Gastrocnemius medialis (tissue), 4 donors: ENCODE results near the gene AMZ1. TPM values are rescaled to one million over a fixed set of nuclear protein-coding genes. Genes with fewer than 3 reads are reported as not detected.
"Not testable (repeated sequence)": the region's sequence is repeated elsewhere in the genome, so short reads cannot be mapped to it uniquely, and the experiment has no call there.

Source experiments
- ATAC-seq, 2 donors: fragments of 150-250 bp; one replicate each; pipeline ENCODE4 v1.9.1; 2016
- DNase-seq, 2 donors: peaks; one replicate each; pipeline ENCODE4 v3.0.0-alpha.2; 2019
- H3K27ac ChIP-seq, 4 donors: fragments of 200-600 bp; sonication (generic); 1 replicate in 1 of 4; 2 replicates in 3 of 4; pipeline ENCODE4 v1.5.1; 2016 to 2018; ENCODE audit warnings: mild to moderate bottlenecking in 2 of 4, moderate library complexity in 1 of 4
- H3K27me3 ChIP-seq, 3 donors: fragments of 200-600 bp; sonication (generic) in 2 of 3; 1 replicate in 1 of 3; 2 replicates in 2 of 3; pipeline versions ENCODE4 v1.5.1 to v1.6.0; 2016 to 2019; ENCODE audit warnings: mild to moderate bottlenecking in 1 of 3, moderate library complexity in 1 of 3
- H3K36me3 ChIP-seq, 2 donors: fragments of 200-600 bp; sonication (generic) in 1 of 2; one replicate each; pipeline ENCODE4 v1.5.1; 2017 to 2018
- H3K4me1 ChIP-seq, 2 donors: fragments of 200-600 bp; sonication (generic) in 1 of 2; one replicate each; pipeline ENCODE4 v1.5.1; 2016 to 2017; ENCODE audit warnings: mild to moderate bottlenecking in 2 of 2
- H3K4me3 ChIP-seq, 4 donors: fragments of 200-600 bp; sonication (generic) in 3 of 4; 1 replicate in 1 of 4; 2 replicates in 3 of 4; pipeline ENCODE4 v1.5.1; 2016 to 2019; ENCODE audit warnings: mild to moderate bottlenecking in 2 of 4
- H3K9me3 ChIP-seq, 3 donors: fragments of 200-600 bp; sonication (generic) in 2 of 3; 1 replicate in 1 of 3; 2 replicates in 2 of 3; pipeline ENCODE4 v1.5.1; 2016 to 2019
- CTCF ChIP-seq, 5 experiments: fragments of 450-650 bp in 3 of 5; fragments of 200-600 bp in 2 of 5; sonication (generic) in 2 of 5; IDR thresholded peaks in 4 of 5; conservative IDR thresholded peaks in 1 of 5; 1 replicate in 4 of 5; 2 replicates in 1 of 5; pipeline ENCODE4 v1.5.1; 2016 to 2019; ENCODE audit warnings: antibody characterized with exemption in 5 of 5, mild to moderate bottlenecking in 3 of 5, moderate library complexity in 3 of 5
- POLR2A ChIP-seq, 2 donors: fragments of 450-650 bp; IDR thresholded peaks; one replicate each; pipeline ENCODE4 v1.6.1; 2017; ENCODE audit warnings: antibody characterized with exemption in 2 of 2, mild to moderate bottlenecking in 2 of 2, moderate library complexity in 2 of 2
- in situ Hi-C, 4 donors: fragments of 200-750 bp; cut with MboI; loops; one replicate each; pipeline versions ENCODE4 v1.15.0 to v1.8.0; 2017; ENCODE audit warnings: low sequenced_read_pairs in 4 of 4
- intact Hi-C: fragments of 100-400 bp; cut with DNase I; formaldehyde crosslinking; loops from one replicate; pipeline ENCODE4 v1.15.1; 2023; ENCODE audit warnings: low total_unique reads
- total RNA-seq, 4 donors: library from RNA; depleted of rRNA; stranded (reverse); fragments of >200 nt; gene quantifications; one replicate each; pipeline versions ENCODE4 v1.1.0 to v1.2.3, GENCODE V29; 2016

The AMZ1 gene
- total RNA-seq, 4 donors from 2014 or later, result not detected

GRCh38 chr7:2692543-2692942, 4.5 kb downstream of the AMZ1 start:
- TF ChIP-seq POLR2A (IDR thresholded peaks at IDR 0.05), result no peak
- TF ChIP-seq CTCF (IDR thresholded peaks at IDR 0.05 in 4 of 5, conservative IDR thresholded peaks at IDR 0.05 in 1 of 5), result no peak
- peaks cover 16 to 22% (median 18%) of the 10 kb centered on the region in 3 donors for H3K27me3 ChIP-seq
- in situ Hi-C loops (loop anchor here in 2 of 4 donors (25.0 kb wide), 1 partner anchor 230 kb away; no protein-coding TSS in a partner anchor), intact Hi-C loops (no loop called here)
- DNase-seq (no peak), ATAC-seq (no peak)
- H3K4me1 ChIP-seq, result peaks cover 4 to 5% of the 10 kb centered on the region in 2 donors
- no peak overlapping the region for H3K4me3 ChIP-seq
- H3K36me3 ChIP-seq, result no peaks in the 10 kb centered on the region
- H3K9me3 ChIP-seq, result no peaks in the 10 kb centered on the region
- no peak overlapping the region for H3K27ac ChIP-seq

- intact Hi-C loops, H3K27ac ChIP-seq, H3K4me1 ChIP-seq, DNase-seq, H3K9me3 ChIP-seq, ATAC-seq, H3K4me3 ChIP-seq, H3K36me3 ChIP-seq: not testable (repeated sequence)
- peaks cover 8 to 12% (median 11%) of the 10 kb centered on the region in 3 donors for H3K27me3 ChIP-seq
- in situ Hi-C loops, result loop anchor here in 2 of 4 donors (25.0 kb wide), 1 partner anchor 231 kb away; no protein-coding TSS in a partner anchor
Observed at GRCh38 chr7:2693420-2694121, 5.6 kb downstream of the AMZ1 start.

- H3K36me3 ChIP-seq, intact Hi-C loops, H3K9me3 ChIP-seq, H3K27me3 ChIP-seq, H3K4me3 ChIP-seq, DNase-seq, H3K4me1 ChIP-seq, H3K27ac ChIP-seq, ATAC-seq: not testable (repeated sequence)
- in situ Hi-C loops, result loop anchor here in 2 of 4 donors (25.0 kb wide), 1 partner anchor 232 kb away; no protein-coding TSS in a partner anchor
Observed at GRCh38 chr7:2694122-2694436, 6.1 kb downstream of the AMZ1 start.

- in situ Hi-C loops, result loop anchor here in 2 of 4 donors (25.0 kb wide), 1 partner anchor 236 kb away; no protein-coding TSS in a partner anchor
- intact Hi-C loops, result no loop called here
- DNase-seq, result no peak
- H3K4me1 ChIP-seq, result no peaks in the 10 kb centered on the region
- no peak overlapping the region for H3K27ac ChIP-seq
- ATAC-seq, result no peak
- no peaks in the 10 kb centered on the region for H3K36me3 ChIP-seq
- H3K9me3 ChIP-seq, result no peaks in the 10 kb centered on the region
- H3K4me3 ChIP-seq, result no peak overlapping the region
- TF ChIP-seq CTCF (IDR thresholded peaks at IDR 0.05 in 4 of 5, conservative IDR thresholded peaks at IDR 0.05 in 1 of 5) (no peak), POLR2A (IDR thresholded peaks at IDR 0.05) (no peak)
- no peaks in the 10 kb centered on the region for H3K27me3 ChIP-seq
Observed at GRCh38 chr7:2698581-2699288, 10.7 kb downstream of the AMZ1 start.

GRCh38 chr7:2699289-2699620, 11.3 kb downstream of the AMZ1 start:
- no peak overlapping the region for H3K27ac ChIP-seq
- H3K4me1 ChIP-seq, result no peaks in the 10 kb centered on the region
- DNase-seq (no peak), ATAC-seq (no peak)
- intact Hi-C loops, result no loop called here
- in situ Hi-C loops, result loop anchor here in 2 of 4 donors (25.0 kb wide), 1 partner anchor 237 kb away; no protein-coding TSS in a partner anchor
- H3K27me3 ChIP-seq, result no peaks in the 10 kb centered on the region
- no peaks in the 10 kb centered on the region for H3K9me3 ChIP-seq
- H3K4me3 ChIP-seq, result no peak overlapping the region
- TF ChIP-seq POLR2A (IDR thresholded peaks at IDR 0.05), result no peak
- TF ChIP-seq CTCF (IDR thresholded peaks at IDR 0.05 in 4 of 5, conservative IDR thresholded peaks at IDR 0.05 in 1 of 5), result no peak
- H3K36me3 ChIP-seq, result no peaks in the 10 kb centered on the region
